Spleen (tissue), 7 donors: Measurements from ENCODE around the gene PRDM5.

Experiments
- POLR2AphosphoS5 ChIP-seq, 3 donors: sonication (generic); formaldehyde crosslinking; IDR thresholded peaks; one replicate each; pipeline ENCODE4 v1.5.1; 2017; ENCODE audit warnings: antibody characterized with exemption in 3 of 3
- TF ChIP-seq, protein P1 (sequence below), 11 experiments: fragments of 200-600 bp in 7 of 11; fragments of 450-650 bp in 4 of 11; sonication (generic) in 4 of 11; IDR thresholded peaks in 8 of 11; conservative IDR thresholded peaks in 3 of 11; 1 replicate in 7 of 11; 2 replicates in 4 of 11; pipeline versions ENCODE4 v1.4.0 to v1.8.0; 2016 to 2021; ENCODE audit warnings: antibody characterized with exemption in 11 of 11, inconsistent platforms in 4 of 11, mild to moderate bottlenecking in 1 of 11
- donor health status: DM: no; HTN: no; CAD: no; lungs with moderate emphysema.
- donor health status: DM: no; HTN: no; CAD: no.
- donor health status: DM: no; HTN: no; CAD: no.

DNA sequence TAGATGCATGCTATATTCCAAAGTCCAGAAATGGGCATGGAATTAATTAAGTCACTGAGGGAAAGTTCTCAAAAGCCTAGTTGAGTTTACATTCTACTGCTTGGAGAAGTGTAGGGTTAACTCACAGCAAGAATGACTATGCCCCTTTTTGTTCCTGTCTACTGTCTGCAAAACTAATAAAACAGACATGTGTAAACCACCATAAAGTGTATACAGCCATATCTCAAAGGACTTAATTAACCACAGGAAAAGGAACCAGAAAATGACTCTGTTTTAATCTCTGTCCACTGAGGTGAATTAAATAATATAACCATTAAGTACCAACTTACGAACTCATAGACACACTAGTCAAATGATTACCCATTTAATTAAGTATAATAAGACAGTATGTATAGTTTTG is 84.9 kb downstream of the PRDM5 start:
- TF ChIP-seq, protein P1, sequence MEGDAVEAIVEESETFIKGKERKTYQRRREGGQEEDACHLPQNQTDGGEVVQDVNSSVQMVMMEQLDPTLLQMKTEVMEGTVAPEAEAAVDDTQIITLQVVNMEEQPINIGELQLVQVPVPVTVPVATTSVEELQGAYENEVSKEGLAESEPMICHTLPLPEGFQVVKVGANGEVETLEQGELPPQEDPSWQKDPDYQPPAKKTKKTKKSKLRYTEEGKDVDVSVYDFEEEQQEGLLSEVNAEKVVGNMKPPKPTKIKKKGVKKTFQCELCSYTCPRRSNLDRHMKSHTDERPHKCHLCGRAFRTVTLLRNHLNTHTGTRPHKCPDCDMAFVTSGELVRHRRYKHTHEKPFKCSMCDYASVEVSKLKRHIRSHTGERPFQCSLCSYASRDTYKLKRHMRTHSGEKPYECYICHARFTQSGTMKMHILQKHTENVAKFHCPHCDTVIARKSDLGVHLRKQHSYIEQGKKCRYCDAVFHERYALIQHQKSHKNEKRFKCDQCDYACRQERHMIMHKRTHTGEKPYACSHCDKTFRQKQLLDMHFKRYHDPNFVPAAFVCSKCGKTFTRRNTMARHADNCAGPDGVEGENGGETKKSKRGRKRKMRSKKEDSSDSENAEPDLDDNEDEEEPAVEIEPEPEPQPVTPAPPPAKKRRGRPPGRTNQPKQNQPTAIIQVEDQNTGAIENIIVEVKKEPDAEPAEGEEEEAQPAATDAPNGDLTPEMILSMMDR (IDR thresholded peaks at IDR 0.05 in 8 of 11, conservative IDR thresholded peaks at IDR 0.05 in 3 of 11), result no peak
- no peak for TF ChIP-seq POLR2AphosphoS5 (IDR thresholded peaks at IDR 0.05)
